Pancreas (tissue), 10 donors: ENCODE results near the gene RICTOR. TPM values are rescaled to one million over a fixed set of nuclear protein-coding genes. Genes with fewer than 3 reads are reported as not detected.

Experiments
- ATAC-seq, 4 donors: fragments of 200-7000 bp; cut with Tn5 transposase; one replicate each; pipeline versions ENCODE4 v1.8.0 to v1.9.1; 2020; ENCODE audit warnings: mild to moderate bottlenecking in 4 of 4, moderate library complexity in 4 of 4
- DNase-seq, 6 donors: peaks; one replicate each; pipeline ENCODE4 v3.0.0-alpha.2; 2020
- FAIRE-seq: peaks from 2 replicates; lab custom pipeline; 2012; peaks lifted over from hg19 to GRCh38; lab: Jason Lieb, UNC
- H3K27ac ChIP-seq, 4 donors: fragments of 200-600 bp; sonication (generic); 1 replicate in 3 of 4; 2 replicates in 1 of 4; pipeline versions ENCODE4 v1.5.0 to v1.8.0; 2020
- H3K27me3 ChIP-seq, 4 donors: fragments of 200-600 bp; one replicate each; pipeline ENCODE4 v1.8.0; 2021
- H3K36me3 ChIP-seq, 3 donors: fragments of 200-600 bp; sonication (generic) in 1 of 3; one replicate each; pipeline versions ENCODE4 v1.5.0 to v1.8.0; 2020 to 2021
- H3K4me1 ChIP-seq, 3 donors: fragments of 200-600 bp; one replicate each; pipeline ENCODE4 v1.8.0; 2021
- H3K4me3 ChIP-seq, 4 donors: fragments of 200-600 bp; sonication (generic) in 2 of 4; one replicate each; pipeline versions ENCODE4 v1.5.0 to v1.8.0; 2020 to 2021
- H3K9me3 ChIP-seq, 4 donors: fragments of 200-600 bp; one replicate each; pipeline ENCODE4 v1.8.0; 2021
- CTCF ChIP-seq, 4 donors: fragments of 200-600 bp; sonication (generic) in 3 of 4; IDR thresholded peaks; one replicate each; pipeline versions ENCODE4 v1.5.0 to v1.8.0; 2021; ENCODE audit warnings: antibody characterized with exemption in 4 of 4
- WGBS, 2 donors: extraction: QIAGEN DNeasy Blood & Tissue Kit; methylation state at CpG; one replicate each; pipeline ENCODE4 v1.1.7; 2013; 5-methylcytosine and 5-hydroxymethylcytosine counted together
- intact Hi-C, 3 donors: fragments of 100-400 bp; cut with DNase I; formaldehyde crosslinking; loops; one replicate each; pipeline versions ENCODE4 v1.11.1 to v1.14.2; 2022
- polyA plus RNA-seq, 2 donors: library from polyadenylated mRNA; stranded (reverse); fragments of 200-250 nt; gene quantifications; one replicate each; pipeline ENCODE4 v1.2.3, GENCODE V29; 2013
- total RNA-seq, 6 donors: library from RNA; stranded (reverse); fragmentation: NEBNext Ultra II Directional in 4 of 6; extraction: Animal tissue kit (Norgen Biotek cat#: 25700) in 4 of 6; gene quantifications; one replicate each; pipeline versions ENCODE4 v1.2.1 to v1.2.4, GENCODE V29; 2021 to 2023
- donor health status: healthy with polysubstance abuse.
- donor health status: DM: no; HTN: no; CAD: no; lungs with moderate emphysema.
- donor health status: DM: no; HTN: no; CAD: no.
- donor health status: control.
- donor health status: control.
- donor health status: Bipolar disorder and iron deficiency.
- donor health status: DM: yes; HTN: yes; CAD: no.
- donor health status: DM: no; HTN: no; CAD: no.
- donor health status: DM: no; HTN: no; CAD: no.
- donor health status: DM: yes; HTN: yes; CAD: no.

RICTOR gene
- total RNA-seq, result 10 to 100 TPM; 13.1 to 23.0 (median 15.3) TPM
- 1 to 10 TPM; 4.2 to 6.9 TPM for polyA plus RNA-seq

GRCh38 chr5:39074017-39074814, at the start of gene RICTOR:
Gene RICTOR, minus strand, starts transcription at chr5:39074399. Its CDS starts 22 bp downstream, at chr5:39074377.
- FAIRE-seq, result no peak
- Histone ChIP-seq H3K4me1 (peaks cover 9 to 15% (median 14%) of the 10 kb centered on the region in 3 donors), H3K27ac (peak within 1 kb of the TSS; percentile 92 to 99 (median 98)), H3K36me3 (no peaks in the 10 kb centered on the region), H3K4me3 (peak within 1 kb of the TSS; percentile 77 to 94 (median 90)), H3K27me3 (no peaks in the 10 kb centered on the region), H3K9me3 (no peaks in the 10 kb centered on the region)
- 0 to 1% methylated on average over 71 to 94 of the region's 94 CpGs for WGBS, 2 donors
- no peak for TF ChIP-seq CTCF (IDR thresholded peaks at IDR 0.05)
- intact Hi-C loops, result loop anchor here in 1 of 3 donors (10.0 kb wide), 1 partner anchor 49 kb away; no protein-coding TSS in a partner anchor
- peak; percentile 88 to 94 (median 94) for ATAC-seq
- peak; percentile 84 to 96 (median 90) for DNase-seq

GRCh38 chr5:39121922-39122321, 47.7 kb upstream of the RICTOR start:
- Histone ChIP-seq H3K4me1 (no peaks in the 10 kb centered on the region), H3K27ac (no peak overlapping the region), H3K27me3 (peaks cover 0 to 13% (median 3%) of the 10 kb centered on the region in 4 donors), H3K36me3 (no peaks in the 10 kb centered on the region), H3K9me3 (no peaks in the 10 kb centered on the region), H3K4me3 (no peak overlapping the region)
- WGBS, 2 donors, result 63 to 79% methylated on average over 2 of the region's 2 CpGs
- no peak for FAIRE-seq
- intact Hi-C loops, result no loop called here
- ATAC-seq, result no peak
- TF ChIP-seq CTCF (IDR thresholded peaks at IDR 0.05), result no peak
- no peak for DNase-seq

GRCh38 chr5:39121315-39121714, 47.1 kb upstream of the RICTOR start:
- no peak overlapping the region for H3K27ac ChIP-seq
- intact Hi-C loops, result no loop called here
- H3K9me3 ChIP-seq, result no peaks in the 10 kb centered on the region
- TF ChIP-seq CTCF (IDR thresholded peaks at IDR 0.05), result no peak
- H3K4me3 ChIP-seq, result no peak overlapping the region
- peaks cover 0 to 8% (median 3%) of the 10 kb centered on the region in 4 donors for H3K27me3 ChIP-seq
- 19 to 30% methylated on average over 1 of the region's 1 CpG for WGBS, 2 donors
- FAIRE-seq, result no peak
- H3K36me3 ChIP-seq, result no peaks in the 10 kb centered on the region
- H3K4me1 ChIP-seq, result no peaks in the 10 kb centered on the region
- DNase-seq, result no peak
- no peak for ATAC-seq

GRCh38 chr5:39120052-39120420, 45.8 kb upstream of the RICTOR start:
- intact Hi-C loops, result no loop called here
- FAIRE-seq (peak; percentile 41), DNase-seq (no peak), ATAC-seq (no peak)
- no peak overlapping the region for H3K27ac ChIP-seq
- H3K9me3 ChIP-seq, result no peaks in the 10 kb centered on the region
- peaks cover 0 to 8% (median 3%) of the 10 kb centered on the region in 4 donors for H3K27me3 ChIP-seq
- WGBS, 2 donors, result 62 to 70% methylated on average over 1 of the region's 1 CpG
- no peak for TF ChIP-seq CTCF (IDR thresholded peaks at IDR 0.05)
- no peaks in the 10 kb centered on the region for H3K4me1 ChIP-seq
- no peaks in the 10 kb centered on the region for H3K36me3 ChIP-seq
- H3K4me3 ChIP-seq, result no peak overlapping the region
